ENCODE results near the gene AIDA.

GRCh38 chr1:222739465-222739864, 27.2 kb upstream of the AIDA start:
- no peak for TF ChIP-seq CTCF (IDR thresholded peaks at IDR 0.05; ENCODE audit: poor library complexity)
- TF ChIP-seq EZH2 (IDR thresholded peaks at IDR 0.05; ENCODE audit: borderline replicate concordance), result no peak

All from hepatocyte (in vitro differentiated cells).